Adrenal gland (tissue), 5 donors: Measurements from ENCODE around the gene RUVBL2.

Source experiments
- POLR2A ChIP-seq, 2 donors: fragments of 450-650 bp; IDR thresholded peaks; one replicate each; pipeline ENCODE4 v1.6.1; 2017; ENCODE audit warnings: antibody characterized with exemption in 2 of 2, mild to moderate bottlenecking in 2 of 2, moderate library complexity in 1 of 2
- TF ChIP-seq, protein P1 (sequence below), 6 experiments: fragments of 450-650 bp in 4 of 6; fragments of 200-600 bp in 2 of 6; sonication (generic) in 1 of 6; IDR thresholded peaks; 1 replicate in 5 of 6; 2 replicates in 1 of 6; pipeline versions ENCODE4 v1.5.1 to v1.8.0; 2016 to 2021; ENCODE audit warnings: antibody characterized with exemption in 6 of 6, mild to moderate bottlenecking in 2 of 6, moderate library complexity in 1 of 6
- donor health status: DM: no; HTN: no; CAD: no.

DNA sequence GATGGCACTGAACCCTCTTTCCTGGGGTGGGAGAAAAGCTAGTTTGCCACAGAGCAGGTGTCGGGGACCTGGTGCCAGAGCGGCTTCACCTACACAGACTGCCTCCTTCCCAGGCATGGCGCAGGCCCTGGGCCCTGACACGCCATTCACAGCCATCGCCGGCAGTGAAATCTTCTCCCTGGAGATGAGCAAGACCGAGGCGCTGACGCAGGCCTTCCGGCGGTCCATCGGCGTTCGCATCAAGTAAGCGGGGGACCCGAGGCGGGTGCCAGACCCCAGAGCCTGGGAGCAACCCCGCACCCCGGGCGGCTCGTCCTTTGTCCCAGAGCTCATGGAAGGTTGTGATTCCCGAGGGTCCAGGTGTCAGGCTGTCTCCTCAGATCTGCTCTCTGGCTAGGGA is 13.2 kb downstream of the RUVBL2 start:
- TF ChIP-seq, protein P1, sequence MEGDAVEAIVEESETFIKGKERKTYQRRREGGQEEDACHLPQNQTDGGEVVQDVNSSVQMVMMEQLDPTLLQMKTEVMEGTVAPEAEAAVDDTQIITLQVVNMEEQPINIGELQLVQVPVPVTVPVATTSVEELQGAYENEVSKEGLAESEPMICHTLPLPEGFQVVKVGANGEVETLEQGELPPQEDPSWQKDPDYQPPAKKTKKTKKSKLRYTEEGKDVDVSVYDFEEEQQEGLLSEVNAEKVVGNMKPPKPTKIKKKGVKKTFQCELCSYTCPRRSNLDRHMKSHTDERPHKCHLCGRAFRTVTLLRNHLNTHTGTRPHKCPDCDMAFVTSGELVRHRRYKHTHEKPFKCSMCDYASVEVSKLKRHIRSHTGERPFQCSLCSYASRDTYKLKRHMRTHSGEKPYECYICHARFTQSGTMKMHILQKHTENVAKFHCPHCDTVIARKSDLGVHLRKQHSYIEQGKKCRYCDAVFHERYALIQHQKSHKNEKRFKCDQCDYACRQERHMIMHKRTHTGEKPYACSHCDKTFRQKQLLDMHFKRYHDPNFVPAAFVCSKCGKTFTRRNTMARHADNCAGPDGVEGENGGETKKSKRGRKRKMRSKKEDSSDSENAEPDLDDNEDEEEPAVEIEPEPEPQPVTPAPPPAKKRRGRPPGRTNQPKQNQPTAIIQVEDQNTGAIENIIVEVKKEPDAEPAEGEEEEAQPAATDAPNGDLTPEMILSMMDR (IDR thresholded peaks at IDR 0.05), result no peak
- TF ChIP-seq POLR2A (IDR thresholded peaks at IDR 0.05), result no peak
